ENCODE results near the gene MRPL53.

MRPL53 gene

GRCh38 chr2:74472086-74472944 lies at the start of gene MRPL53:
TSS of gene MRPL53 (minus strand) at chr2:74472680. CDS start at chr2:74472660, 20 bp downstream.
- ChIA-PET POLR2A (interaction anchor here (0.9 to 4.0 kb wide), 9 partner anchors 9 to 118 kb away, joined by 3 to 44 read pairs (median 5); partner anchors contain the start of genes AUP1, CCDC142, HTRA2 and INO80B), CTCF (interaction anchor here (0.8 to 1.5 kb wide), 4 partner anchors 10 to 195 kb away, joined by 3 to 14 read pairs (median 3); partner anchors contain the start of genes CCDC142, INO80B and TTC31)
- Histone ChIP-seq H3K4me3 (ENCODE audit: low read depth, low read length) (peak within 1 kb of the TSS; percentile 55), H3K36me3 (ENCODE audit: control insufficient read depth in 2 of 2, insufficient read depth in 1 of 2, low read length in 2 of 2) (peaks cover 18 to 31% of the 10 kb centered on the region in 2 experiments; a peak in 2 of 3 replicates), H3K27ac (ENCODE audit: extremely low read depth, low read depth, low read length) (peak within 1 kb of the TSS; percentile 87), H3K9me3 (ENCODE audit: control insufficient read depth, insufficient read depth, low read depth, low read length) (no peaks in the 10 kb centered on the region), H3K4me1 (ENCODE audit: control insufficient read depth, insufficient read depth, low read length) (0 out of 2 replicates have a peak, but pooled peaks cover 2% of the 10 kb centered on the region)
- TF ChIP-seq ZNF629 (tag by site-specific recombination; IDR thresholded peaks at IDR 0.05) (peak; percentile 85), PRDM4 (tag by site-specific recombination; IDR thresholded peaks at IDR 0.05) (no peak), ZNF350 (tag by site-specific recombination; IDR thresholded peaks at IDR 0.05) (no peak), KLF10 (tag by site-specific recombination; IDR thresholded peaks at IDR 0.05) (no peak), ZNF621 (tag by site-specific recombination; IDR thresholded peaks at IDR 0.05) (no peak), ZFP37 (tag by site-specific recombination; IDR thresholded peaks at IDR 0.05) (peak; percentile 88), ZNF785 (tag by site-specific recombination; IDR thresholded peaks at IDR 0.05) (no peak), ZNF639 (tag by site-specific recombination; IDR thresholded peaks at IDR 0.05) (no peak; the same call in none of the 2 replicates), BCL6B (tag by site-specific recombination; IDR thresholded peaks at IDR 0.05) (no peak), ZSCAN5A (tag by site-specific recombination; IDR thresholded peaks at IDR 0.05) (0 out of 2 replicates have a peak, but pooled peaks have one; percentile 12), ZNF48 (tag by site-specific recombination; IDR thresholded peaks at IDR 0.05) (no peak), ZNF585B (tag by site-specific recombination; IDR thresholded peaks at IDR 0.05) (no peak), ZNF26 (tag by site-specific recombination; IDR thresholded peaks at IDR 0.05) (no peak), GLI4 (tag by site-specific recombination; IDR thresholded peaks at IDR 0.05) (no peak; the same call in 1 of the 2 replicates), FEZF1 (tag by site-specific recombination; IDR thresholded peaks at IDR 0.05) (no peak), ZNF610 (tag by site-specific recombination; IDR thresholded peaks at IDR 0.05; ENCODE audit: borderline replicate concordance) (peak; percentile 38; the same call in 1 of the 2 replicates), ZNF677 (tag by site-specific recombination; IDR thresholded peaks at IDR 0.05) (no peak), ZNF398 (tag by site-specific recombination; IDR thresholded peaks at IDR 0.05) (no peak), MYNN (tag by site-specific recombination; IDR thresholded peaks at IDR 0.05; ENCODE audit: borderline replicate concordance) (no peak), ZNF341 (tag by site-specific recombination; IDR thresholded peaks at IDR 0.05; ENCODE audit: low read depth) (peak; percentile 89), ZNF548 (tag by site-specific recombination; IDR thresholded peaks at IDR 0.05) (no peak), ZNF133 (tag by site-specific recombination; IDR thresholded peaks at IDR 0.05) (no peak), ZBTB1 (tag by site-specific recombination; IDR thresholded peaks at IDR 0.05) (no peak), ZNF692 (tag by site-specific recombination; IDR thresholded peaks at IDR 0.05) (peak; percentile 66; the same call in 1 of the 2 replicates), ZNF121 (tag by site-specific recombination; IDR thresholded peaks at IDR 0.05) (no peak)

Measured in HEK293 (cell line).